Gastroesophageal sphincter (tissue), 3 donors: Measurements from ENCODE around the gene SYK.
"Not testable (repeated sequence)": the region's sequence is repeated elsewhere in the genome, so short reads cannot be mapped to it uniquely, and the experiment has no call there.

Experiments
- CTCF ChIP-seq, 4 experiments: fragments of 200-600 bp in 2 of 4; fragments of 450-650 bp in 2 of 4; sonication (generic) in 1 of 4; IDR thresholded peaks; one replicate each; pipeline ENCODE4 v1.5.1; 2017 to 2019; ENCODE audit warnings: antibody characterized with exemption in 4 of 4, mild to moderate bottlenecking in 2 of 4, moderate library complexity in 2 of 4
- EP300 ChIP-seq: sonication (generic); formaldehyde crosslinking; IDR thresholded peaks from one replicate; pipeline ENCODE4 v1.6.1; 2017; ENCODE audit warnings: antibody characterized with exemption, mild to moderate bottlenecking
- POLR2A ChIP-seq, 2 donors: fragments of 450-650 bp; IDR thresholded peaks; one replicate each; pipeline ENCODE4 v1.6.1; 2017; ENCODE audit warnings: antibody characterized with exemption in 2 of 2, mild to moderate bottlenecking in 2 of 2, moderate library complexity in 1 of 2

- not testable (repeated sequence) for TF ChIP-seq CTCF (IDR thresholded peaks at IDR 0.05); POLR2A (IDR thresholded peaks at IDR 0.05); EP300
These were observed 85.2 kb downstream of the SYK start for GRCh38 chr9:90886868-90887267.
